ENCODE results near the gene PTPRD.

GRCh38 chr9:8715788-8716187 is 1897.0 kb downstream of the PTPRD start:
- TF ChIP-seq, protein P1, sequence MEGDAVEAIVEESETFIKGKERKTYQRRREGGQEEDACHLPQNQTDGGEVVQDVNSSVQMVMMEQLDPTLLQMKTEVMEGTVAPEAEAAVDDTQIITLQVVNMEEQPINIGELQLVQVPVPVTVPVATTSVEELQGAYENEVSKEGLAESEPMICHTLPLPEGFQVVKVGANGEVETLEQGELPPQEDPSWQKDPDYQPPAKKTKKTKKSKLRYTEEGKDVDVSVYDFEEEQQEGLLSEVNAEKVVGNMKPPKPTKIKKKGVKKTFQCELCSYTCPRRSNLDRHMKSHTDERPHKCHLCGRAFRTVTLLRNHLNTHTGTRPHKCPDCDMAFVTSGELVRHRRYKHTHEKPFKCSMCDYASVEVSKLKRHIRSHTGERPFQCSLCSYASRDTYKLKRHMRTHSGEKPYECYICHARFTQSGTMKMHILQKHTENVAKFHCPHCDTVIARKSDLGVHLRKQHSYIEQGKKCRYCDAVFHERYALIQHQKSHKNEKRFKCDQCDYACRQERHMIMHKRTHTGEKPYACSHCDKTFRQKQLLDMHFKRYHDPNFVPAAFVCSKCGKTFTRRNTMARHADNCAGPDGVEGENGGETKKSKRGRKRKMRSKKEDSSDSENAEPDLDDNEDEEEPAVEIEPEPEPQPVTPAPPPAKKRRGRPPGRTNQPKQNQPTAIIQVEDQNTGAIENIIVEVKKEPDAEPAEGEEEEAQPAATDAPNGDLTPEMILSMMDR (IDR thresholded peaks at IDR 0.05): no peak
- TF ChIP-seq EZH2 (IDR thresholded peaks at IDR 0.05; ENCODE audit: borderline replicate concordance, insufficient read depth, low read depth, low read length, poor library complexity, severe bottlenecking): no peak

Measured in B cell (primary cell).